DND-41 (cell line): ENCODE measurements around the gene HDAC4.

ENCODE experiments used
- CTCF ChIP-seq: IDR thresholded peaks from 2 replicates; pipeline ENCODE4 v1.5.1; 2012; ENCODE audit warnings: borderline replicate concordance, low read length, moderate library complexity, mild to moderate bottlenecking; ENCODE audit not compliant: poor library complexity, severe bottlenecking; ENCODE audit errors: extremely low read depth
- EZH2 ChIP-seq: IDR thresholded peaks from 3 replicates; pipeline ENCODE4 v1.6.1; 2012; ENCODE audit warnings: borderline replicate concordance, low read depth, mild to moderate bottlenecking, moderate library complexity, low read length, inconsistent platforms; ENCODE audit not compliant: severe bottlenecking

GRCh38 chr2:239348563-239349452 is 52.0 kb downstream of the HDAC4 start:
- TF ChIP-seq CTCF (no peak), EZH2 (no peak)
